HG03460 (cell line): ENCODE measurements around the gene PFKL.

ENCODE experiments used
- ATAC-seq: cut with Tn5 transposase; IDR thresholded peaks from one replicate; pipeline ENCODE4 v1.9.1; 2021; ENCODE audit not compliant: unreplicated experiment

The PFKL gene

DNA sequence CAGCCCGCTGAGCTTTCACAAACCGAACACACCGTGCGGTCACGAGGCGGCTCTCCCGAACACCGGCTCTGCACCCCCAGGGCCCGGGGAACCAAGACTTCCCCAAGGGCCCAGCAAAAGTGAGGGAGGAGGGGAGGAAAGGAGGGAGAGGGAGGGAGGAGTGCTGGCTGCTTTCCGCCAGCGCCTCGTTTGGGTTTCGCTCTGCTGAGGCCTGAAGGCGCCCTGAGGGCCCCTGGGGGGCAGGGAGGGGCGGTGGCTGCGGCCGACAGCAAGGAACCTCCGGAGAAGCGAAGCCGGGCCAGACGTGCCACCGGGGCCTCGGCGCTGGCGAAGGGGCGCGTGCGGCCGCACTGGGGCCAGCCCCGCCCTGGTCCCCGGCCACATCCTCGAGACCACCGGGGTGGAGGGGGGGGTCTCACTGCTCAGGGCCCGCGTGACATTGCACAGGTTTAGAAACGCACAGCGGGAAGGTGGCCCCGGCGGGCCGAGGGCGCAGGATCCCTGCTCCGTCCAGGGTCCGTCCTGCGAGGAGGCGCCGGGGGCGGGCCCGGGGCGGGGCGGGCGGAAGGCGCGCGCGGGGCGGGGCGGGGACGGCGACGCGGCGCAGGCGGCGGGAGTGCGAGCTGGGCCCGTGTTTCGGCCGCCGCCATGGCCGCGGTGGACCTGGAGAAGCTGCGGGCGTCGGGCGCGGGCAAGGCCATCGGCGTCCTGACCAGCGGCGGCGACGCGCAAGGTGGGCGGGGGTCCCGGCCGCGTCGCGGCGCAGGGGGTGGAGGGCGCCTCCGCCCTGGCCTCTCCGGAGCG is at the start of gene PFKL:
TSS of gene PFKL (plus strand) at position 596 of the 804 bp plus-strand sequence. CDS start at position 649, 53 bp downstream.
- ATAC-seq: peak; percentile 46

DNA sequence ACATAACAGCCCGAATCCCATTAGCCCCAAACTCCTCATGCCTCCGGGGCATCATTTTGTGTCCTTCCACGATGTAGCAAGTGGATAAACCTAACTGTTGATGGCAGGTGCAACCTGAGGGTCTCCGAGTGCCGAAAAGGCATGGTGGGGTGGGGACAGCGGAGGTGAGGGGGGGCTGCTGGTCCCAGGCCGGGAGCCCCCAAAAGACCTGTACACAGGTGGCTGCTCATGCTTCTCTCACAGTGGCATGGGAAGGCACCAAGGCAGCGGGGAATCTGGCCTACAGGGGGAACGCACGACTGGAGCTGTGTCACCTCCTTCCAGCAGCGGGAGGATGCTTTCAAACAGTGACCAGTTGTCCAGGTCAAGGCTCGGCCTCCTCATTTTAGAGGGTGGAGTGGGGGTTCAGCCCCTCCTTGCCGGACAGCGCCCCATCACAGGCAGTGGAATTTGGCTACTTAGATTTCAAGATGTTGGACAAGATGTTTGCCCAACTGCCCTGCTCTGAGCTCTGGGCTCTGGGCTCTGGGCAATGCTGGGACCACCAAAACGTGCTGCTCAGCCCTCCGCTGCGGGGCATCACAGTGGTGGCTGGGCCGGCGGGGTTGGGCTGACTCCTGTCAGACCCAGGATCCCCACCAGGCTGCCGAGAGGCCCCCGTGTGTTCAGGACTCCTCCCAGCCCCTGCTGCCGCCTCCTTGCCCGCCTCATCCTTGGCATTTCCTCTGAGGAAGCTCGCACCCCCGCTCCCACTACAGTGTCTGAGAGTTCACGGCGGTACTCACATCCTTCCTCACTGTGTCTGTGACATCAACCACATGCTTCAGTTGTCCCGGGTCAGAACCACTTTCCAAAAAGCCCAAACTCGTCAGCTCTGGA is 45.8 kb upstream of the PFKL start:
- ATAC-seq: no peak

DNA sequence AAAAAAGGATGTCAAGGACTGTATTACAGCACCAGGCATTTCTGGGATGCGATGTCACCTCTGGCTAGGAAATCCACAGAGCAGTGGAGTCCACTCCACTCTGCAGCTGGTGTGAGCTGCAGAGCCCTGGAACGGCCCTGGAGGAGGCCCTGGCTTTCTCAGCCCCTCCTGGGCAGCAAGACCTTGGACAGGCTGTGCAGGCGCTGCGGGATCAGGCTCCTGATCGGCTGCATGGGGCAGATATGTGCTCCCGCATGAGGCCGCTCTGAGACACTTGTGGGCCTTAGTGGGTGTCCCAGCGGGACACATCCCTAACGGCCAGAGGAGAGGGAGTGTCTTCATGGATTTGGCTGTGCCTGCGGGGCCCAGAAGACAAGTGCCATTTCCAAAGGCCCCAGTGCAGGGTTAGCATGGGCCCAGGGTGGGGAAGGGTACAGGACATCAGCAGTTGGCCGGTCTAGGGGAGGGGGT is 44.3 kb upstream of the PFKL start:
- no peak for ATAC-seq

DNA sequence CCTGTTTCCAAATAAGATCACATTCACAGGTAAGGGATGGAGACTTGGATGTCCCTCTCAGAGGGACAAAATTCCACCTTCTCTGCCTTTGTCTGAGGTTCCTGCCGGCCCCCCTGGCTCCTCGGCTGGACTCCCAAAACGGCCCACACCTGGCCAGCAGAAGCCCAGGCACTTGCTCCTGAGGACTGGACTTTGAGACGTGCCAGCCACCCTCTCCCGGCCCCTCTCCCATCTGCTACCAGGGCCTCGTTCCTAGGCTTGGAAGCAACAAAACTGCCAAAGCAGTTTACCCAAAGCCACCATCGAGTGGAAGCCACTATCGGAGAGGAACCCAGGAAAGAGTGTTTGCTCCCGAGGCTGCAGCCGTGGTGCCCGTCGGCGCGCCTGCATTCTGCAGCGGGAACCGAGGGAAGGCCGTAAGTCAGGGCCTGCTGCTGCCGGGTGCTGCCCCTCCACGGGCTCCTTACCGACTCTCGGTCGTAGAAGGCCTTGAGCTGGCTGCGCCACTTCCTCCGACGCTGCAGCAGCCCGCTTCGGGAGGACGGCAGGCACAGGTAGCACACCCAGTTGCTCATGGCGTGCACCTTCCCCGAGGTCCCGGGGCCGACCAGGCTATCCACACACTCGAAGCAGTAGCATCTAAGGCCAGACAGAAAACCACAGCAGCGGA is 41.7 kb upstream of the PFKL start:
- ATAC-seq: no peak

DNA sequence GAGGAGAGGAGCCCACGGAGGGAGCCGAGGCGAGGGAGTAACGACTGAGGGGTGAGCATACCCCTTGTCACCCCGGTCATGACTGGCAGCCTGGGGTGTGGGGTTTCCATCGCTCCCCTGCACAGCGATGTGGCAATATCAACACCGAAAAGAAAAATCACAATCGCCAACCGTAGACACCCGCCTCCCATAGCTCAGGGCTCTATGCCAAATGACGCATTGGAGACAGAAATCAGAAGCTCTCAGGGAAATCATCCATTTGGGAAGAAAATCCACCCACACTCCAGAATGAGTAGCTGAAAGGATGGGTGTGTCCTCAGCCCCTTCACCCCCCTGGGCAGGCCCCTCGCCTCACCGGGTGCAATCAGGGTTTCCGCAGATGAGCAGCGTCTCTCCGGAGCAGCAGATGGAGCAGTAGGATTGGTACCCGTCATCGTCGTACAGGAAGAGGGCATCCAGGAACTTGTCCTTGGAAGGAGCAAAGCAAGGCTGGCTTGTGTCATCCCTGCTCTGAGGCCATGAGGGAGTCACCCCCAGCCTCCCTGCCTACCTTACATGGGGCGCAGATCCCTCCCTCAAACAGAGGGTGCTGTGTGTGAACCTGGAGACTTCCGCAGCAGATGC is 40.7 kb upstream of the PFKL start:
- ATAC-seq: no peak

DNA sequence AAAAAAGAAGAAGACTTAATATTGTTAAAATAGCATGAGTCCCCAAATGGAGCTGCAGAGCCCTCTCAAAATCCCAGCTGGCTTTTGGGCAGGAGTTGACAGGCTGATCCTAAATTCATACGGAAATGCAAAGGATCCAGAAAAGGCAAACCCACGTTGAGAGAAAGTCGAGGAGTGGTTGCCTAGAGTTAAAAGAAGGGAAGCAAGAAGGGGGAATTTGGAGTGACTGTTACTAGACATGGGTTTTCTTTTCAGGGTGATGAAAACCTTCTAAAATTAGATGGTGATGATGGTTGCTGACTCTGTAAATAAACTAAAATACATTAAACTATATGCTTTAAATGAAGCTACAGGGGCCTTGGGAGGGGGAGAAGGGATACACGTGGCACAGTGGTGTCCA is 39.8 kb upstream of the PFKL start:
- no peak for ATAC-seq

DNA sequence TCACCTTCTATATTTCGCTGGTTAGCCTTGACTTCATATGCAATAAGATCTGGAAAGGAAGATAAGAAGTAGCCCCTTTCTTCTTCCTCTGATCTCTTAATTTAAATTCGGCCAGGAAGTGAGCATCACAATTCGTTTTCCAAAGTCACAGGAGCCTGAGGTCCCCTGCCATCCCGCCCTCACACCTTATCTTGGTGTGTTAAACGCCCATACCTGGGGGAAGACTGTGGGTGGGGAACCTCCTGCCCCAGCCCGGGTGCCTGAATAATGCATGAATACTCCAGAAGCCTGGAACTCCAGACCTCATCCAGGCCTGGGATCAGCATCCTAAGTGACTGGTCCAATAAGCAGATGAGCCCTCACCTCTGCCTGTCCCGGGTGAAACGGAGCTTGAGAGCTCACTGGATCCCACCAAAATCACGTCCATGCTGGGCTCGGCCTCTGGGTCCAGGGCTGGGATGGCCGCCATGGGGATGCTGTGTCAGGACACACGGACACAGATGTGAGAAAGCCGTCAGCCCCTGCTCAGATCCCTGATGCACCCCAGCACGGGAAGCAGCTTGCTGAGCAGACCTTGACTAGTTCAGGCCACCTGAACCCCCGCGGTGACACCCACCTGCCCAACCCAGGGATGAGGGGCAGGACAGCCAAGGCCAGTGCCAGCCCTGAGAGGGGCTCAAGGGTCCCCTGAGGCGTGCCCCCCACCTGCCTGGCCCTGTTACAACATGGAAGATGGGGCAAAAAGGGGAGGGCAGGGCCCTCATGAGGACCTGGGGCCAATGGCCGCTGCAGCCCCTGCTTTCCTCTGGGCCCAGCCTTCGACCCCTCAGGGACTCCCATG is 38.8 kb upstream of the PFKL start:
- ATAC-seq: no peak

DNA sequence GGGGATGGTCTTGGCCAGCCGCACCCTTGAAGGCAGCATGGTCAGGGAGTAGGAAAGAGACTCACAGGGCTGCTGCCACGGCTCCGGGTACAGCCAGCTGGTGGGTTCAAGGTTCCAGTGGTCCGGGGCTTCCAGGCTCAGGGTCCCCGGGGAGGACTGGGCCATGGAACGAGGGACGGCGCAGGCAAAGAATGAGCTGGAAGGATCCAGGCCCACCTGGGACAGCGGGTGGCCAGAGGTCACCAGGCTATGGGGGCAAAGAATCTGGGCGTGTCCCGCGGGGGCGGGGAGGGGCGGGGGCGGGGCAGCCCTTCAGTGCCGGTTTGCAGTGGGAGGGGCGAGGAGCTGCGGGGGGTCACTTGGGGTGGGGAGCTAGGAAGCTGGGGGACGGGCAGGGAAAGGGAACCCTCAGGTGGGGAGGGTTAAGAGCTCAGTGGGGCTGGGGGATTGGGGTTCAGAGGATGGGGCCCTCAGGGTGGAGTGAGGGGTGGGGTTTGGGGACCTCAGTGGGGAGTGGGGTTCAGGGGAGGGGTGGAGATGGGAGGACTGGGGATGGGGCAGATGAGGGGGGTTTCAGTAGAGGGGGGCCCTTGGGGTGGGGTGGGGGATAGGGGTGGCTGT is 38.1 kb upstream of the PFKL start, which contains the start of gene DNMT3L:
TSS of gene DNMT3L (minus strand) at position 223 of the 621 bp plus-strand sequence. CDS start 638 bp downstream, outside the sequence.
- no peak for ATAC-seq

DNA sequence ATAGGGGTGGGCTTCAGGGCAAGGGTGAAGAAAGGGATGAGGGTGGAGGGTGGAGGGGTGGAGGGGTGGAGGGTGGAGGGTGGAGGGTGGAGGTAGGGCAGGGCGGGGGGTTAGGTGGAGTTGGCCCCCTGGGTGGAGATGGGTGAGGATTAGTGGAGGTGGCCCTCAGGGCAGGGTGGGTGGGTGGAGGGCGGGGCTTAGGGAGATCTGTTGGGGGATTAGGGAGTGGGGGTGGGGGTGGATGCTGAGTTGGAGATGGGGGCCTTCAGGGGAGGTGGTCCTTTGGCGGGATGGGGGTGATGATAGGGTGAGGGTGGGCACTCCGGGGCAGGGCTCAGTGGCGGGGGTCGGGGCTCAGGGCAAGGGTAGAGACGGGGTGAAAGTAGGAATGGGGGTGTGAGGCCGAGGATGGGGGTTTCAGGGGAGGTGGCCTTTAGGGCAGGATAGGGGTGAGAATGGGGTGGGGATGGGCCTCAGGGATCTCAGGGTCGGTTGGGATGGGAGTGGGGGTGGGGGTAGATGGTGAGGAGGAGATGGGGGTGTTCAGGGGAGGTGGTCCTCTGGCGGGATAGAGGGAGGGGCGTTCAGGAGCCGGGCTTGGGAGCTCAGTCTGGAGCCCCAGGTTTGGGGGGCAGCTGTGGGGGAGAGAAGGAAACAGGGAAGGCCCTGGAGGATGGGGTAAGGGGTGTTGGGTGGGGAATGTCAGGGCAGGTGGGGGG is 37.4 kb upstream of the PFKL start:
- no peak for ATAC-seq

DNA sequence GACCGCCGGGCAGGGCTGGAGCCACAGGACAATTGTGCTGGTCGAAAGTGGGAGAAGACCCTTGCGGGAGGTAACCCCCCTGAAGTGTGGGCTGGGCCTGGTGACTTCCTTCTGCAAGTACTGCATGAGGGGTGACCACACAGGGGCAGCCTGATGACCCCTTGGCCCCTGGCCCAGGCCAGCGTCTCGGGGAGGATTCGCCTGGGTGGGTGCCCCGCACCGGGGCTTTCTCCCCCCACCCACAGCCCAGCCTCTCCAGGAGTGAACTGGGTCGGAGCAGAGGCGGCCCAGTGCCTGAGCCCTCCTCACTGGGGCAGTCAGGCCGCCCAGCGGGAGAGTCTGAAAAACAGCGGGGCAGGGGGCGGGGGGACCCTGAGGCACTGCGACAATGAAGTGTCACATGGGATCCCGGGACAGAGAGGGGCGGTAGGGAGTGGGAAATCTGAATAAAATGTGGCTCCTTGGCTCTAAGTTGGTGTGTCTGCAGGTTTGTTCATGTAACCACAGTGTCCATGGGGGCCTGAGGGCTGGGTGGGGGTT is 36.6 kb upstream of the PFKL start:
- no peak for ATAC-seq

DNA sequence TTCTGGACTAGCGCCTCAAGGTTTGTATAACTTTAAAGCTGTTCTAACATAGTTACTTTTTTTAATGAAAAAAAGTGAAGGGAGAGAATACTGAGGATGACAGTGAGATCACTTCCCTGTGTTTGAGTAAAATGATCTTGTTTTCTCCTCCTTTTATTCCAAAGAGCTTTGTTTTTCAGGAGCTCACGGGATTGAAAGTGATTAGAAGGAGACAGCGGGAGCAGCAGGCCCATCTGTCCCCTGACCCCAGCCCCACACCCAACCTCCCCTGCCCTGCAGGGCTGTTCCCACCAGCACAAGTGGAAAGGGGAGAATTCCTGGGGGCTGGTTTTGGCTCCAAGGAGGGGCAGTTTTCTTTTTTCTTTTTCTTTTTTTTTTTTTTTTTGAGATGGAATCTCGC is 36.1 kb upstream of the PFKL start:
- no peak for ATAC-seq

DNA sequence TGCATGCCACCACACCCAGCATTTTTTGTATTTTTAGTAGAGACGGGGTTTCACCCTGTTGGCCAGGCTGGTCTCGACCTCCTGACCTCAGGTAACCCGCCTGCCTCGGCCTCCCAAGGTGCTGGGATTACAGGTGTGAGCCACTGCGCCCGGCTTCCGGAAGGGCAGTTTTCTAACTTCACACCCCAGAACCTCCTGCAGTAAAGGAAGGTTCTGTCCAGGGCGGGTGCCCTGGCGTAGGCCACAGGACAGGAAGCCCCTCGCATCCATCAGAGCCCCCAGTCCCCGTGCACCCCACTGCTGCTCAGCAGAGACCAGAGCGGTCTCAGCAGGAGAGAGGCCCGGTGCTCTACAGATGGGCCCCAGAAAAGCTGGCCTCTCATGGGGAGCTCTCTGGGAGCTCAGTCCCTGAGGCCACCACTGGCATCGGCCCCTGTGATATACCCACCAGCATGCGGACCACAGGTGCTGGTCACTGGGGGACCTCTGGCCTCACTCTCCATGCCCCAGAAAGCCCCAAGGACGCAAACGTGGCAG is 34.1 kb upstream of the PFKL start:
- ATAC-seq: no peak

DNA sequence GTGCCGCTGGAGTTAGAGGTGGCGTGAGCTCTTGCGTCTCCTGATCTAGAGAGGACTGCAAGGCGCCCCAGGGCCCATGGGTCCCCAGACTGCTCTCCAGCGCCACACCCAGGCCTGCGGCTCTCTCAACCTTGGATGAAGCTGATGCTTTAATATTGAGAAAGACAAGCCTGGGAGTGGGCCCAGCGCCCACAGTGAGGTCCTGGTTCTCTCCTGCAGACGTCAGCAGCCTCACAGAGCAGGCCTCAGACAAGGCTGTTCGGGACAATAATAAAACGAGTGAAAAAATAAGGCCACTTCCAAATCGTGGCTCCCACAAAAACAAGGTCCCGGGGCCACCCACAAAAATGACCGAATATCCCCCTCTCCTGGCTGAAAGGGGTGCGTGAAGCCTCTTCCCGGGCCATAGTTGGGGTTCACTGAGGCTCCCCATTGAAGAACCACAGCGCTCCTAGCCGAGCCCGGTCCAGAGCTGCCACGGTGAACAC is 32.2 kb upstream of the PFKL start:
- ATAC-seq: no peak

DNA sequence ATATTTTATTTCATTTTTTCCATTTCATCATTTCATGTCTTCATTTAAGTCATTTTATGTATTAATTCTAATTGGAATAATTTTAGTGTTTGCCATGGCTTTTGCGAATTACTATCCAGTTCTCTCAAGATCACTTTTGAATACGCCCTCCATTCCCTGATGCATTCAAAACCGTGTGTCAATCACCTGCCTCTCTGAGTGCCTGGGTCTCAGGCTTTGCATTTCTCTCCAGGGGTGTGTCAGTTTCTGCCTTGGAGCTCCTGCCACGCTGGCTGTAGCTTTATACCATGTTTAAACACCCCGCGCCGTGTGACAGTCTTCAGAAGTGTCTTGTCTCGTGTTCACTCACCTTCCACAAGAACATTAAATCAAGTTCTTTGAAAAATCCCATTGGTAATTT is 30.8 kb upstream of the PFKL start:
- no peak for ATAC-seq

DNA sequence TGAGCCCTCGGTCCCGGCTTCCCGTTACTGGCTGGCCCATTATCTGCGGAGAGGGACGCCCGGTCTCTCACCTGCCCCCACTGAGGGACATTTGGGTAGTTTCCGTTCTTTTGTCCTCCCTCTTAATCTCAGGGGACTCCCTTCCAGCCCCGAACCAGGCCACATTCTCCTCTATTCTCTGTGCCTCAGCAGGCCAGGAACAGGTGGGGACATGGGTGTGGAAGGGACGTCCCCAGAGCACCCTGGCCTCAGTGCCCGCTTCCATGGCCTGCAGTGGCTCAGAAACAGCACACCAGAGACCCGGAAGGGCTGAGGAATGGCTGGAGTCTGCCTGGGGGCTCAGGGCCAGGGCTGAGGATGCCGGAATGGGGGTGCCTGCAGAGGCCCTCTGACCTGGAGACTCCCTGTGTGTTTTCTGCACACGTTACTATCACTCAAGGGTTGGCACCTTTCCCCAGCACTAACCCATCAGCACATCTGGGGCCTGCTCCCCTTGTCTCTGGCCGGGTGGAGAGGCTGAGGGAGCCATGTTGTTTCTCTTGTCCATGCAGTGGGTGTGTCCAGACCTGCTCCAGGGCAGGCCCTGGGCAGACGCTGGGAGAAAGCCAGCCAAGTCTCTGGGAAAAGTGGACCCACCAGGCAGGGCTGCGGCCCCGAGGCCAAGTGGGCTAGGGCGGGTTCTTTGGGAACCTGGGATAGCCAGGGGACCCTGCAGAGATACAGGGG is 28.1 kb upstream of the PFKL start:
- no peak for ATAC-seq

DNA sequence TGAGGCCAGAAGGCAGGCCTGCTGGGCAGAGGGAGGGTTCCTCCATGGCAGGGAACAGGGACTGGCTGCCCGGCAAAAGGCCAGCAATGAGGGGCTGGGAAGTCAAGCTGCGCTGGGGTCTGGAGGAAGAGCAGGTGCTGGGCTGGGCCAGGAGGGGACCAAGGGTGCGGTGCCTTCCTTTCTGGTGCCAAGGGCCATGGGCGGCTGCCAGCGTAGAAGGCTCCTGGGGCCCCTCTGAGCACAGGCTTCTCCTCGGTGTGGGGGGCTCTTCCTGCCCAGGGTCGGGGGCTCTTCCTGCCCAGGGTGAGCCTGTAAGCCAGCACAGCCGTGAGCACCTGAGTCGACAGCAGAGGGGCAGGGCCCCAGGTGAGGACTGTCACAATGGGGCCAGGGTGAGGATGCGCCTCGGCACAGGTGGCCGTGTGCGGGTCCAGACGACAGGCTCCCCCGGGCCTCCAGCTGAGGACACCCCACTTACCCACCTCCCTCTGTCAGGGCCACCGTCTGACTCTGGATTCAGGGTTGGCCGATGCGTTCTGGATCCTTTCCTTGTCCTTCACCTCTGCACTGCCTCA is 27.5 kb upstream of the PFKL start:
- no peak for ATAC-seq

DNA sequence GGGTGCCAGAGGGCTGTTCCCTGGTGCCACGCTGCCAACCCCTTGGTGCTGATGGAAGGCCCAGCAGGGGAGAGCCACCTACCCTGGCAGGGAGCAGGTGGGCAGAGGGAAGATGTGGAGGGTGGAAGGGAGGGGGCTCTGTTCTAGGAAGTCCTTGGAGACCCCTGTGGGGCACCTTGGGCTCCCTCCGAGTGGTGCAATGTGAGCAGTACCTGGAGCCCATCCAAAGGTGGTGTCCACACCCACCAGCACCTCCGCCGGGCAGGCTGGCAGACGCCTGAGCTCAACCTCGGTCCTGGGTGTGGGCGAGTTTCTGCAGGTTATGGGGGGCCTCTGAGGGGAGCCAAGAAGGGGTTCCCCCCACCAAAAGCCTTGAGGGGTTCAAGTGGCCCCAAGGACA is 26.8 kb upstream of the PFKL start:
- ATAC-seq: no peak
